ENCODE data around the gene RBM43.
"Not testable (repeated sequence)": the region's sequence is repeated elsewhere in the genome, so short reads cannot be mapped to it uniquely, and the experiment has no call there.

RBM43 gene

DNA sequence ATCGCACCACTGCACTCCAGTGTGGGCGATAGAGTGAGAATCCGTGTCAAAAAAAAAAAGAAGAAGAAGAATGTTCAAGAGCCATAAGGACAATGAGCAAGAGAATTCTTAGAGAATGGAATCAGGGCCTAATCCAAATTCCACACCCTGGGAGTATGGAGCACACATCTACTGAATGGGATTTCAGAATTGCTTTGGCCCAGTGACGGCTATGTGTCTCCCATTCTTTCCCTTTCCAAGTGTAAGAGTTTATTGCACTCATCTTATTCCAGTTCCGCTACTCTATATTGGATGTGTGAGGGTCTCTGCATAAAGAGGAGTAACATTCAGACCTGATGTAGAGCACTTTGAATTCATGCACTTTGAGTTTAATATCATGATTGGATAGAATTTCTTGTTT lies 5.9 kb upstream of the RBM43 start:
- no peak for DNase-seq

DNA sequence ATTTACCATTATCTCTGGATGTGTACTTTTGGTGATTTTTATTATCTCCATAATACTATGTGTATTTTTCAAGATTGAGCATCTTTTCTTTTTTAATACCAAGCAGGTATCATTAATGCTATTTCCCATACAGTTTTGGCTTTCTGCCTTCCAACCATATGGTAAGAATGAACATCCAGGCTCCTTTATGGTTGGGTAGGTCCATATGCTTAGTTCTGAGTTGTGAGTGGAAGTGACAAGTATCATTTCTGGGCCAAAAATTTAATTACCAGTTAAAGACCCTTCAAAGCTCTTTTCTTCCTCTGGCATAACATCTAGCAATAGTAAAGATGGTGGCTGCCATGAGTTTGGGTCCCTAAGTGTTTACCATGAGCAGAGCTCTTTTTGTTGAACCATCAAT lies 4.3 kb upstream of the RBM43 start:
- peak; percentile 92 for DNase-seq

GRCh38 chr2:151264157-151264825 lies 2.6 kb upstream of the RBM43 start:
- peak; percentile 73 for DNase-seq

- no peak for DNase-seq
Measured at GRCh38 chr2:151262629-151263028, 966 bp upstream of the RBM43 start.

- no peak for DNase-seq
Measured at GRCh38 chr2:151261977-151262291, 271 bp upstream of the RBM43 start.

DNA sequence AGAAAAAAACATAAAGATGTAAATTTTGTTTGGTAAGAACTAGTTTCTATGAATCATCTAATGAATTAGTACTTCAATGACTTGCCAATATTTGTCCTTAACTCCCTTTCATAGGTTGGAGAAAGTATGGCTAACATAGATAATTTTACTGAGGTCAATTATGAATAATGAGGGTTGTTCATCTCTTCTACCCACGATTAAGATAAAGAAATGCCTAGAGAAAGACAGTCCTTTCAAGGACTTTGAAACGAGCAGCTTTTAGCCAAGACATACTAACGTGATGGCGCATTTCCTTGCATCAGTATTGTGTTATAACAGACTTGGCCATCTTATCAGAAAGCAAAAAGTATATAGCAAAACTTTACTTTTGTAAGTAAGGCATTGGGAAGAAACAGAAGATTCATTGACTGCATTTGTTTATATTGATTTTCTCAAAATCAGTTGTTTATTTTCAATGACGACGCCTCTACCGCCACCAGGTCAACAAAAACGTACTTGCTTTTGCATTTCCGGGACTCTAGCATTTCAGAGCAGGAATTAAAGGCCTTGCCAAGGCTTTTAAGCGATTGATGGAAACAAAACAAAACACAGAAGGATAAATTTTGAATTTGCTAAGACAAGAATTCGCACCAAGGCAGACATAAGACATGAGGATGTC lies 961 bp downstream of the RBM43 start:
- DNase-seq, result peak; percentile 17

DNA sequence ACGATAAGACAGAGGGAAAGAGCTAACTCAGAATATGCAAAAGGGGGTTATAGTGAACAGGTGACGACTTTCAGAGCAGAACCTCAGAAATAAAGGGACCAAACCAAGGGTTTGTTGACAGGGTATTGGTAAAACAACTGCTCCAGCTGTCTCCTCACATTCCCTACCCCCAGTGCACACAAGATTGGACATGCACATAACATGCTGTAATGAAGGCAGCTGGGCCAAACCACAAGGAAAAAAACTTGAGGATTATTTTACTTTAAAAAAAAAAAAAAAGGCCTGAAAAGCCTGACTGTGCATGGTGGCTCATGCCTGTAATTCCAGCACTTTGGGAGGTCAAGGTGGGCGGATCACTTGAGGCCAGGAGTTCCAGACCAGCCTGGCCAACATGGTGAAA lies 3.5 kb downstream of the RBM43 start:
- no peak for DNase-seq

DNA sequence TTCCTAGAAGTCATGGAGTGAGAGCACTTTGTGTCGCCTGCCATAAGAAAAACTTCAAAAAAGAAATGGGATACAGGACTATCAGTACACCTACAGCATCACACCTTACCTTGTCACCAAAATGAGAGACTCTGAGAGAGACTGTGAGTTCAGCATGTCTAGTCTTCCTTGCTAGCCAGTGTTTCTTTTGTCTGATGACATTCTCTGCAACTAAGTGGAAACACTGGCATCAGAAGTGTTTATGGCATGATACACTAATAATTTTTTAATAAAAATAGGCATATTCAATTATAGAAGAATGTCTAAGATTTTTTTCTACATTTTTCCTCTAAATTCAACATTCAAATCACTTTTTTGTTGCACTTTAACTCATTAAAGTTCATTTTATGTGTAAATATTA lies 9.0 kb downstream of the RBM43 start:
- no peak for DNase-seq

DNA sequence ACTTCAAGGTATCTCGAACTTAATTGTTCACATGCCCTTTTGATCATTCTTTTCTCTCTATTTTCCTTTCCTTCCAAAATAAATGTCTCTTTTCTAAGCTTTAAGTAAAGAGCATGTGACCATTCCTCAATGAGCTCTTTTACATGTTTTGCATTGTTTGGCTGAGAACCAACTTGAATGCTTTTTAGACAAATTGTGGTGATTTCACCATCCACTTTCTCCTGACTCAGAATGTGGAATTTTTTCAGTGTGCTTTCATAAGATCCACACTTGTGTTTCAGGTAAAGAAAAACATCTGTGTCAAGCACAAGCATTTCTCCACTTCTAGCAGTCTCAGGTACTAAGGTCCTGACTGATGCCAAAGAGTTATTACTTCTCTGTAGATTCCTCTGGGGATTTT lies 10.7 kb downstream of the RBM43 start:
- no peak for DNase-seq

DNA sequence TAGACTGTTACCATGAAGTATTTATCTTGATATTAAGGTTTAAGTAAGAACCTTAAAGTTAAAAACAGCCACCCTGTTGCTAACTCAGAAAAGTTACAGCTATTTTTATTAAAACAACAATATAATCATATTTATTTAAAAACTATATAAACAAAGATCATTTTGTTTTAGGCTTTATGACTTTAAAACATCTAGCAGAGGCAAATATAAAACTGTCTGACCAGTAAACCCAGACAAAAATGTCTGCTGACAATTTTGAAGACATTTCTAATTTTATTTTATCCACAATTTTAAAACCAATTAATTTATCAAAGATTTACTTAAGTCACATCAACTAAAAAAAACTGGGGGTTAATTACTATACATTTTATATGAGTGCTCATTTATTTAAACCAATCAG lies 14.2 kb downstream of the RBM43 start:
- DNase-seq, result no peak

DNA sequence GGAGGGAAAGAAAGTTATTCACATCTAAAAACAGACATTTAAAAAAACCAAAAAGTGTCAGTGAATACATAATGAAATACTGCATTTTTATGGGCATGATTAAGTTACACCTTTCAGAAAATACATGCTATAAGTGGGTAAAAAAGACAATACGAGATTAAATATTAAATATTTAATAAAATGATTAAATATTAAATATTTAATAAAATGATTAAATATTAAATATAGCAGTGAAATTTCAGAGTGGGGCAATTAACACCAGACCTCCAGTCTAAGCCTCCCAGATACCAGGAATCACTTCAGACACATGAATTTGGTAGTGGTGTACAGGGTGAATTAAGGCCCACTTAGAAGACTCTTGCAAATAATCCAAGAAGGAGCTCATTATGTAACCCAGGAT lies 15.5 kb downstream of the RBM43 start:
- no peak for DNase-seq

DNA sequence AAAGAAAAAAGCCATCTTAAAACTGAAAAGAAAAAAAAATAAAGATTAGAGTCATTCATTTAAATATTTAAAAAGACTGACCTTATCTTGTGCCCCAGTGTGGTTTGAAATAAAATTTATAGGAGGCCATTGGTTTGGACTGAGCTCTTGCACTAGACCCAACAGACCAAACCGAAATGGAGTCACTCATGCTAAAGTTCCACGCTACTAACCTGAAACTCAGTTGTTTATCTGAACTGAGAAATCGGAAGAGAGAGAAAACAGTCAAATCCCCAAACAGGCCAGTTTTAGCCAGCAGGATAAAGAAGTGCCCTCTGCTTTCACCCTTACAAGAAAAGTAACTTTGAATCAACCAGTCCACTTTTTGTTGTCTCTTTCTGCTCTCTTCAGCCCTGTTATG lies 18.2 kb downstream of the RBM43 start:
- no peak for DNase-seq

- no peak for DNase-seq
Measured at GRCh38 chr2:151241224-151241623, 20.4 kb downstream of the RBM43 start.

DNA sequence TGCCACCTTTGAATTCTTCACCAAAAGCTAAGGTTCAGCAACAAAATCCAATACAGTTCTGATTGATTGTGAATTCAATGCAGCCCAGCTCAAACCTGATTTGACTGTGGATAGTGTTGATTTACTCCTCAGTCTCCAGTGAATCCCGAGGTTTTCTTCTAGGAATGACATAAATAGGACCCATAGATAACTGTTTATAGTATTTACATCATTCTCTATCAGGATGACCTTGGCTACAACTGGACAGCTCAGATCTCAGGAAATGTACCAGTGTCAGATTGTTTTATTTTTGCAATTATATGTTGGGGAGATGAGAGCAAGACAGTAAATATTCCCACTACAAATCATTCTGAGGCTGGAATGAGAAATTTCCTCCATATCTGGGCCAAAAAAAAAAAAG lies 21.2 kb downstream of the RBM43 start:
- no peak for DNase-seq

DNA sequence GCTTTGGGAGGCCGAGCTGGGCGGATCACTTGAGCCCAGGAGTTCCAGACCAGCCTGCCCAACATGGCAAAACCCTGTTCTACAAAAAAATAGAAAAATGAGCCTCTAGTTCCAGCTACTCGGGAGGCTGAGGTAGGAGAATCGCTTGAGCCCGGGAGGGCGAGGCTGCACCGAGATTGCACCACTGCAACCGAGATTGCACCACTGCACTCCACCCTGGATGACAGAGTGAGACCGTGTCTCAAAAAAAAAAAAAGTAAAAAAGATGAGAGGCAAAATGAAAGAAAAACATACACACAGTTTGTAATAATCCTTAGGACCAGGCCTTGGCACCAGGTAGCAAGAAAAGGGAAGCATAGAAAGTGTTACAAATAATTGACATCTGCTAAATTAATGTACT lies 22.0 kb downstream of the RBM43 start:
- no peak for DNase-seq

- DNase-seq, result peak; percentile 82
Measured at GRCh38 chr2:151238527-151239487, 22.9 kb downstream of the RBM43 start.

DNA sequence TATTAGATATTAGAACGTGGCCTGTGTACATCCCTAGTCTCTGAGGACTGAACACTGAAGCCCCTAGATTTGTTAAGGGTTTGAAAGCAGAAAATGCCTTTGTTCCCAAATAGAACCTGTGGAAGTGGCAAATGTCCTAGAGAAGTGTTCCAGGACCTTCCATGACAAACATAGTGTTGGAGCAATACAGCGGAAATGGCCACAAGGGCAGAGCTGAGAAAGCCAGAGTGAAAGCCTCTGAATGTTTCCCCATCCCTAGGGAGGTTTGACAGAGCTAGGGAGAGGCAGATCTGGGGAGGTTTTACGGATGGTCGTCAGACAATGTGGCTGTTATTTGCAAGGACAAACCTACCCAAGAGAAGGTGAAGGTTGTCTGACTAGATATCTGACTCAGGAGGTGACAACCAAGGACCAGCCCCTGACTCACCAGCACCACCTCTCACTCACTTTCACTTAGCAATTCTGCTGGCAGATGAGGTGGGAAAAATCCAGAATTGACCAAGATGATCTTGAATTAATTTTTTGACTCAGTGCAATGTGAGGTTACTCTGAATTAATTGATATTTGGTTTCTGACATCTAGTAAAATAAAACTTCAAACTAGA lies 24.1 kb downstream of the RBM43 start:
- no peak for DNase-seq

GRCh38 chr2:151233760-151234159 lies 27.9 kb downstream of the RBM43 start:
- DNase-seq, result not testable (repeated sequence)

DNA sequence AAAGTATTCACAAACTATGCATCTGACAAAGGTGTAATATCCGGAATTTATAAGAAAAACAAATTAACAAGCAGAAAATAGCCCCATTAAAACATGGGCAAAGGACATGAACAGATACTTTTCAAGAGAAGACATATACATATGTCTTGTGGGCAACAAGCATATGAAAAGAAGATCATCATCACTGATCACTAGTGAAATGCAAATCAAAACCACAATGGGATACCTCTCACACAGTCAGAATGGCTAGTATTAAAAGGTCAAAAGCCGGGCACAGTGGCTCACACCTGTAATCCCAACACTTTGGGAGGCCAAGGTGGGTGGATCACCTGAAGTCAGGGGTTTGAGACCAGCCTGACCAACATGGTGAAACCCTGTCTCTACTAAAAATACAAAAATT lies 28.4 kb downstream of the RBM43 start:
- DNase-seq, result not testable (repeated sequence)

DNA sequence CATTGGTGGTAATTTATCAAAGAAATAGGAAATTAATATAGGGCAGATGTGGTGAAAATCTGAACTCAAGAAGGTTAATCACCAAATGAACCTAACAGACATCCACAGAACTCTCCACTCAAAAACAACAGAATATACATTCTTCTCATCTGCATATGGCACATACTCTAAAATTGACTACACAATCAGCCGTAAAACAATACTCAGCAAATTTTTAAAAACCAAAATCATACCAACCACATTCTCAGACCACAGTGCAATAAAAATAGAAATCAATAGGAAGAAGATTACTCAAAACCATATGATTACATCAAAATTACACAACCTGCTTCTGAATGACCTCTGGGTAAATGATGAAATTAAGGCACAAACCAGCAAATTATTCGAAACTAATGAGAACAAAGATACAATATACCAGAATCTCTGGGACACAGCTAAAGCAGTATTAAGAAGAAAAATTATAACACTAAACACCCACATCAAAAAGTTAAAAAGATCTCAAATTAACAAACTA lies 31.0 kb downstream of the RBM43 start:
- DNase-seq, result no peak

GRCh38 chr2:151228847-151229512 lies 32.7 kb downstream of the RBM43 start:
- no peak for DNase-seq

GRCh38 chr2:151217343-151217742 lies 44.3 kb downstream of the RBM43 start:
- DNase-seq, result no peak

GRCh38 chr2:151207100-151207499 lies 54.6 kb downstream of the RBM43 start:
- no peak for DNase-seq
